ENCODE data around the gene CREG1.

GRCh38 chr1:167500283-167500860, 53.2 kb downstream of the CREG1 start:
- TF ChIP-seq NFYB (CRISPR knock-in tag; conservative IDR thresholded peaks at IDR 0.05; ENCODE audit: low read depth) (no peak), CTCF (IDR thresholded peaks at IDR 0.05) (no peak), NR1H2 (CRISPR knock-in tag; IDR thresholded peaks at IDR 0.05) (no peak), ELF4 (CRISPR knock-in tag; IDR thresholded peaks at IDR 0.05; ENCODE audit: low read depth) (no peak), NR2C2 (CRISPR knock-in tag; IDR thresholded peaks at IDR 0.05) (no peak), ZNF121 (CRISPR knock-in tag; IDR thresholded peaks at IDR 0.05) (no peak), ZBTB43 (CRISPR knock-in tag; IDR thresholded peaks at IDR 0.05) (no peak), EMX1 (CRISPR knock-in tag; IDR thresholded peaks at IDR 0.05) (no peak), ZBTB21 (CRISPR knock-in tag; IDR thresholded peaks at IDR 0.05; ENCODE audit: borderline replicate concordance) (no peak), IRF2 (CRISPR knock-in tag; IDR thresholded peaks at IDR 0.05; ENCODE audit: borderline replicate concordance, low read depth) (no peak)
